GM06990 (cell line): ENCODE measurements around the gene DYDC2.

Source experiments
- DNase-seq: peaks from one replicate; pipeline ENCODE4 v3.0.0-alpha.2; 2011; ENCODE audit not compliant: insufficient read length; ENCODE audit errors: extremely low read depth
- H3K27me3 ChIP-seq: replicated peaks from 2 replicates; pipeline ENCODE4 v1.6.0; 2011; ENCODE audit warnings: low read length; ENCODE audit not compliant: control insufficient read depth, insufficient read depth
- H3K36me3 ChIP-seq: 2 replicates; pipeline ENCODE4 v1.5.1; 2011; ENCODE audit warnings: low read length; ENCODE audit not compliant: control insufficient read depth, insufficient read depth
- H3K4me3 ChIP-seq: replicated peaks from 2 replicates; pipeline ENCODE4 v1.5.1; 2011; ENCODE audit warnings: low read depth, mild to moderate bottlenecking, control low read depth, low read length
- TF ChIP-seq, protein P1 (sequence below): IDR thresholded peaks from 2 replicates; pipeline ENCODE4 v1.5.1; 2011; ENCODE audit warnings: low read length, control low read depth, mild to moderate bottlenecking, inconsistent platforms; ENCODE audit not compliant: insufficient read depth, poor library complexity, severe bottlenecking

The DYDC2 gene, protein sequence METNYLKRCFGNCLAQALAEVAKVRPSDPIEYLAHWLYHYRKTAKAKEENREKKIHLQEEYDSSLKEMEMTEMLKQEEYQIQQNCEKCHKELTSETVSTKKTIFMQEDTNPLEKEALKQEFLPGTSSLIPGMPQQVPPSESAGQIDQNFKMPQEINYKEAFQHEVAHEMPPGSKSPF

GRCh38 chr10:80356563-80356988, at the start of gene DYDC2, which contains the start of gene DYDC1:
Gene DYDC2 (plus strand): TSS chr10:80356781. CDS start chr10:80362444, 5,663 bp downstream.
Gene DYDC1 (minus strand): TSS chr10:80356755. CDS start chr10:80352601, 4,154 bp downstream.
- no peak within 1 kb of the TSS for H3K4me3 ChIP-seq
- DNase-seq, result peak; percentile 12
- TF ChIP-seq, protein P1, sequence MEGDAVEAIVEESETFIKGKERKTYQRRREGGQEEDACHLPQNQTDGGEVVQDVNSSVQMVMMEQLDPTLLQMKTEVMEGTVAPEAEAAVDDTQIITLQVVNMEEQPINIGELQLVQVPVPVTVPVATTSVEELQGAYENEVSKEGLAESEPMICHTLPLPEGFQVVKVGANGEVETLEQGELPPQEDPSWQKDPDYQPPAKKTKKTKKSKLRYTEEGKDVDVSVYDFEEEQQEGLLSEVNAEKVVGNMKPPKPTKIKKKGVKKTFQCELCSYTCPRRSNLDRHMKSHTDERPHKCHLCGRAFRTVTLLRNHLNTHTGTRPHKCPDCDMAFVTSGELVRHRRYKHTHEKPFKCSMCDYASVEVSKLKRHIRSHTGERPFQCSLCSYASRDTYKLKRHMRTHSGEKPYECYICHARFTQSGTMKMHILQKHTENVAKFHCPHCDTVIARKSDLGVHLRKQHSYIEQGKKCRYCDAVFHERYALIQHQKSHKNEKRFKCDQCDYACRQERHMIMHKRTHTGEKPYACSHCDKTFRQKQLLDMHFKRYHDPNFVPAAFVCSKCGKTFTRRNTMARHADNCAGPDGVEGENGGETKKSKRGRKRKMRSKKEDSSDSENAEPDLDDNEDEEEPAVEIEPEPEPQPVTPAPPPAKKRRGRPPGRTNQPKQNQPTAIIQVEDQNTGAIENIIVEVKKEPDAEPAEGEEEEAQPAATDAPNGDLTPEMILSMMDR, result no peak

DNA sequence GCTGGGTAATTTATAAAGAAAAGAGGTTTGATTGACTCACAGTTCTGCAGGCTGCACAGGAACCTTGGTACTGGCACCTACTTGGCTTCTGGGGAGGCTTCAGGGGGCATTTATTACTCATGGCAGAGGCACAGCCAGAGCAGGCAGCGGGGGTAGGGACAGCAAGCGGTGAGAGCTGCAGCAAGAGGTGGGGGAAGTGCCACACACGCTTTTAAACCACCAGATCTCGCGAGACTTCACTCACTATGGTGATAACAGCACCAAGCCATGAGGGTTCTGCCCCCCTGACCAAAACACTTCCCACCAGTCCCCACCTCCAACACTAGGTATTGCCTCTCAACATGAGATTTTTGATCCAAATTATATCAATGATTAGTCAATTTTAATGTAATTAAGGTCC, 43.1 kb upstream of the DYDC2 start:
- no peak overlapping the region for H3K4me3 ChIP-seq
- no peaks in the 10 kb centered on the region for H3K36me3 ChIP-seq
- H3K27me3 ChIP-seq, result no peaks in the 10 kb centered on the region
- DNase-seq, result no peak
- TF ChIP-seq, protein P1, result no peak

More at GRCh38 chr10:80356563-80356988, at the start of gene DYDC2, which contains the start of gene DYDC1:
- Histone ChIP-seq H3K27me3 (no peaks in the 10 kb centered on the region; the same call in 1 of the 2 replicates), H3K36me3 (no peaks in the 10 kb centered on the region)

DNA sequence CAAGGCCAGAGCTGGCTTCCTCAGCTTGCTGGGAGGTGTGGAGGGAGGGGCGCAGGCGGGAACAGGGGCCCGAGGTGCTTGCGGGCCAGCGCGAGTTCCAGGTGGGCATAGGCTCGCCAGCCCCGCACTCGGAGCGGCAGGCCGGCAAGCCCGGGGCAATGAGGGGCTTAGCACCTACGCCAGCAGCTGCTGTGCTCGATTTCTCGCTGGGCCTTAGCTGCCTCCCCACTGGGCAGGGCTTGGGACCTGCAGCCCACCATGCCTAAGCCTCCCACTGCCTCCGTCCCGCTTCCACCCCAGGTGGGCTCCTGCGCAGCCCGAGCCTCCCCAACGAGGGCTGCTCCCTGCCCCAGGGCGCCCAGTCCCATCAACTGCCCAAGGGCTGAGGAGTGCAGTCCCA, 41.2 kb upstream of the DYDC2 start:
- TF ChIP-seq, protein P1, result no peak
- H3K27me3 ChIP-seq, result no peaks in the 10 kb centered on the region
- no peaks in the 10 kb centered on the region for H3K36me3 ChIP-seq
- H3K4me3 ChIP-seq, result no peak overlapping the region
- DNase-seq, result no peak

GRCh38 chr10:80318742-80319141, 37.8 kb upstream of the DYDC2 start:
- H3K4me3 ChIP-seq, result no peak overlapping the region
- H3K36me3 ChIP-seq, result no peaks in the 10 kb centered on the region
- TF ChIP-seq, protein P1, result no peak
- no peaks in the 10 kb centered on the region for H3K27me3 ChIP-seq
- no peak for DNase-seq

DNA sequence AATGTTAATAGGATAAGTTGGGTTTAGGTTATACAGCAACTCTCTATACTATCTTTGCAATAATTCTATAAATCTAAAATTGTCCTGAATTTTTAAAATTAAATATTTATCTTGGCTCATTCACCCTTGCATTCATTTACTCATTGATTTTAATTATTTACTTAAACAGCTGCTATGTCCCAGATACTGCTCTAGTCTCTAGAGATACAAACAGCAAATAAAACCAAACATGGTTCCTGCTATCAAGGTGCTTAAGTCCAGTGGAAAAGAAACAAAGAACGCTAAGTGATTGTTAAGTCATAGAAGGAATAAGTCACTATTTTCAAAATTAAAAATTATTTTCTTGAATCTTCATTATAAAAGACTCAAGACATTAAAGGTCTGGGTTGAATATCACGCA, 37.3 kb upstream of the DYDC2 start:
- no peaks in the 10 kb centered on the region for H3K27me3 ChIP-seq
- no peak overlapping the region for H3K4me3 ChIP-seq
- DNase-seq, result no peak
- TF ChIP-seq, protein P1, result no peak
- no peaks in the 10 kb centered on the region for H3K36me3 ChIP-seq
